HEK293T (cell line): ENCODE results near the gene RTTN.

Source experiments
- ARNT ChIP-seq: fragments of 450-650 bp; IDR thresholded peaks from 2 replicates; pipeline ENCODE4 v1.6.1; 2017; ENCODE audit warnings: mild to moderate bottlenecking
- ELF4 ChIP-seq: fragments of 450-650 bp; IDR thresholded peaks from 2 replicates; pipeline ENCODE4 v1.6.1; 2017; ENCODE audit warnings: antibody characterized with exemption
- FOXK2 ChIP-seq: fragments of 450-650 bp; IDR thresholded peaks from 2 replicates; pipeline ENCODE4 v1.6.1; 2016; ENCODE audit warnings: mild to moderate bottlenecking
- FOXM1 ChIP-seq: fragments of 450-650 bp; IDR thresholded peaks from 2 replicates; pipeline ENCODE4 v1.6.1; 2017; ENCODE audit warnings: mild to moderate bottlenecking, borderline replicate concordance
- NFRKB ChIP-seq: fragments of 450-650 bp; IDR thresholded peaks from 2 replicates; pipeline ENCODE4 v1.6.1; 2016; ENCODE audit warnings: mild to moderate bottlenecking, moderate library complexity
- SP1 ChIP-seq: fragments of 450-650 bp; IDR thresholded peaks from 2 replicates; pipeline ENCODE4 v1.6.1; 2017
- TARDBP ChIP-seq: fragments of 450-650 bp; IDR thresholded peaks from 2 replicates; pipeline ENCODE4 v1.6.1; 2016
- ZNF384 ChIP-seq: fragments of 450-650 bp; IDR thresholded peaks from 2 replicates; pipeline ENCODE4 v1.6.1; 2016

DNA sequence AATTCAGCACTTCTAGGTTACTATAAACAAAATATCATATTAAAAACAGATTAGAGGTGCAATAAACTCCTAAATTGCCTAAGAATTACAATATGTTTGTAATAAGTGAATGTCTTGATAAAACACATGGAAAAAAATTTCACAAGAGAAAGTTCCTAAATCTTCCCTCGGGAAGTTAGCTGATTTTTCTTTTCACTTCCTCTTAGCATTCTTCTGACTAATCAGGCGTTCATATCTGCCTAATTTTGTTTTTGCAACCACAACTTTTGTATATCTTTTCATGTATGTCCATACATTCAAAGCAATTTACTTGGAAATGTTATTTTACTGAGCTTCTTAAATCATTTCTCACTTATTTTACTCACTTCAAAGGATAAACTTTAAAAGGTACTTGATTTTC is 88.5 kb downstream of the RTTN start:
- no peak for TF ChIP-seq FOXM1
- no peak for TF ChIP-seq SP1
- TF ChIP-seq TARDBP = no peak
- TF ChIP-seq ELF4 = no peak
- TF ChIP-seq NFRKB = no peak
- no peak for TF ChIP-seq FOXK2
- no peak for TF ChIP-seq ZNF384
- no peak for TF ChIP-seq ARNT
